ENCODE measurements around the gene RNPS1. TPM values are rescaled to one million over a fixed set of nuclear protein-coding genes. Genes with fewer than 3 reads are reported as not detected.

The RNPS1 gene
- total and polyA plus RNA-seq, 12 donors: 83.5 to 176 (median 110) TPM

GRCh38 chr16:2257726-2258125 lies 10.2 kb downstream of the RNPS1 start:
- Histone ChIP-seq H3K4me3 (no peak overlapping the region), H3K27me3 (no peaks in the 10 kb centered on the region), H3K27ac (no peak overlapping the region), H3K9me3 (replicated peaks in 1 of 3) (no peaks in the 10 kb centered on the region), H3K4me1 (replicated peaks in 1 of 2) (peaks cover 0 to under 1% of the 10 kb centered on the region in 2 donors), H3K36me3 (replicated peaks in 1 of 2) (peaks cover 0 to 98% of the 10 kb centered on the region in 2 donors)
- no peak for TF ChIP-seq POLR2A (IDR thresholded peaks at IDR 0.05)
- TF ChIP-seq, protein P1, sequence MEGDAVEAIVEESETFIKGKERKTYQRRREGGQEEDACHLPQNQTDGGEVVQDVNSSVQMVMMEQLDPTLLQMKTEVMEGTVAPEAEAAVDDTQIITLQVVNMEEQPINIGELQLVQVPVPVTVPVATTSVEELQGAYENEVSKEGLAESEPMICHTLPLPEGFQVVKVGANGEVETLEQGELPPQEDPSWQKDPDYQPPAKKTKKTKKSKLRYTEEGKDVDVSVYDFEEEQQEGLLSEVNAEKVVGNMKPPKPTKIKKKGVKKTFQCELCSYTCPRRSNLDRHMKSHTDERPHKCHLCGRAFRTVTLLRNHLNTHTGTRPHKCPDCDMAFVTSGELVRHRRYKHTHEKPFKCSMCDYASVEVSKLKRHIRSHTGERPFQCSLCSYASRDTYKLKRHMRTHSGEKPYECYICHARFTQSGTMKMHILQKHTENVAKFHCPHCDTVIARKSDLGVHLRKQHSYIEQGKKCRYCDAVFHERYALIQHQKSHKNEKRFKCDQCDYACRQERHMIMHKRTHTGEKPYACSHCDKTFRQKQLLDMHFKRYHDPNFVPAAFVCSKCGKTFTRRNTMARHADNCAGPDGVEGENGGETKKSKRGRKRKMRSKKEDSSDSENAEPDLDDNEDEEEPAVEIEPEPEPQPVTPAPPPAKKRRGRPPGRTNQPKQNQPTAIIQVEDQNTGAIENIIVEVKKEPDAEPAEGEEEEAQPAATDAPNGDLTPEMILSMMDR (IDR thresholded peaks at IDR 0.05): no peak
- no peak for DNase-seq
- WGBS, 4 donors: 91 to 95% (median 92%) methylated on average over 6 of the region's 6 CpGs
- intact Hi-C loops (cut with DNase I): loop anchor here in 1 of 2 donors (10.0 kb wide), 1 partner anchor 93 kb away; no protein-coding TSS in a partner anchor

DNA sequence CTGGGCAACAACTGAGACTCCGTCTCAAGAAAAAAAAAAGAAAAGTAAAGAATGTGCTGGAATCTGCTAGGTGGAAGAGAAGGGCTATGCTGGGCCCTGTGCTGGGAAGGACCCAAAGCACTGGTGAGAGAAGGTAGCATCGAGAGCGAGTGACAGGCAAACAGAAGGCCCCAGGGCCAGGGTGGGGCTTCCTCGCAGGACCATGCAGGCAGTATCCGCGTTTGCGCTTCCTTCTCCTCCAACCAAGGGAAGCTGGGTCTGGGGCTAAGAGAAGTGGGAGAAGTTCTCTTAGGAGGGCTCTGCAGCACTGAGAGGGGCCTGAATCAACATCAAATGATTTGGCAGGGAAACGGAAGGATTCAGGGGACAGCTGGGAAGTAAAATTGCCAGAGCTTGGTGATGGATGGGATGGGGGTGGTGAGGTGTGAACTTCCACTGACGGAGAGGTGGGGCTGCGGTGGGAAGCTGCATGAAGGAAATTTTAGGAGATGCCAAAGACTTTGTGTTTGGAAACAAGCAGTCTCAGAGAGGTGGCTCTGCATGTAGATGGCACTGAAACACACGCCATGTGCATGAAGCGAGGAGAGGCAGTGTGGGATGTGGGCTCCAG lies 11.3 kb downstream of the RNPS1 start:
- 80 to 85% (median 84%) methylated on average over 12 of the region's 12 CpGs for whole genome bisulfite sequencing, 4 donors
- TF ChIP-seq, protein P1 (IDR thresholded peaks at IDR 0.05): no peak
- TF ChIP-seq POLR2A (IDR thresholded peaks at IDR 0.05): no peak
- Histone ChIP-seq H3K4me1 (replicated peaks in 1 of 2) (peaks cover 9 to 12% of the 10 kb centered on the region in 2 donors), H3K36me3 (replicated peaks in 1 of 2) (peaks cover 0 to 88% of the 10 kb centered on the region in 2 donors), H3K4me3 (no peak overlapping the region), H3K9me3 (replicated peaks in 1 of 3) (no peaks in the 10 kb centered on the region), H3K27ac (no peak overlapping the region), H3K27me3 (no peaks in the 10 kb centered on the region)
- no peak for DNase-seq
- intact Hi-C loops (cut with DNase I): loop anchor here in 1 of 2 donors (10.0 kb wide), 1 partner anchor 92 kb away; no protein-coding TSS in a partner anchor

- peaks cover 0 to 56% of the 10 kb centered on the region in 2 donors for H3K36me3 ChIP-seq (replicated peaks in 1 of 2)
- H3K9me3 ChIP-seq (replicated peaks in 1 of 3): no peaks in the 10 kb centered on the region
- H3K27me3 ChIP-seq: no peaks in the 10 kb centered on the region
- TF ChIP-seq, protein P1 (IDR thresholded peaks at IDR 0.05): no peak
- no peak for TF ChIP-seq POLR2A (IDR thresholded peaks at IDR 0.05)
- H3K27ac ChIP-seq: no peak overlapping the region
- no peak overlapping the region for H3K4me3 ChIP-seq
- intact Hi-C loops (cut with DNase I): loop anchor here in 1 of 2 donors (10.0 kb wide), 1 partner anchor 88 kb away; no protein-coding TSS in a partner anchor
- 77 to 86% (median 86%) methylated on average over 8 to 11 of the region's 11 CpGs for WGBS, 4 donors
- H3K4me1 ChIP-seq (replicated peaks in 1 of 2): peaks cover 19 to 23% of the 10 kb centered on the region in 2 donors
- DNase-seq: no peak
Observed at GRCh38 chr16:2253293-2253692, 14.6 kb downstream of the RNPS1 start.

DNA sequence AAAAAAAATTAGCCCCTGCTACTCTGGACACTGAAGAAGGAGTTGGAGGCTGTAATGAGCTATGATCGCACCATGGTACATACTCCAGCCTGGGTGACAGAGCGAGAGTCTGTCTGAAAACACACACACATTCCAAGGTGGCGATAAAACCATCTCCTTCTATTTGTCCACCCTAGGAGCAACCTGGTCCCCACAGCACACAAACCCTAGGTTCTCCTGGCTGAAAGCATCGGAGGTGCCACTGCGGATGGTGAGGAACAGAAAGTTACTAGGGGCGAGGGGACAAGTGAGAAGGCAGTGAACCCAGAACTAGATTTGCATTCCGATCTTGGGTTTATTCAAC lies 15.1 kb downstream of the RNPS1 start:
- no peak overlapping the region for H3K4me3 ChIP-seq
- TF ChIP-seq, protein P1 (IDR thresholded peaks at IDR 0.05): no peak
- no peak for TF ChIP-seq POLR2A (IDR thresholded peaks at IDR 0.05)
- intact Hi-C loops (cut with DNase I): loop anchor here in 1 of 2 donors (10.0 kb wide), 1 partner anchor 88 kb away; no protein-coding TSS in a partner anchor
- 92 to 96% (median 94%) methylated on average over 7 of the region's 7 CpGs for WGBS, 4 donors
- peaks cover 19 to 23% of the 10 kb centered on the region in 2 donors for H3K4me1 ChIP-seq (replicated peaks in 1 of 2)
- peaks cover 0 to 50% of the 10 kb centered on the region in 2 donors for H3K36me3 ChIP-seq (replicated peaks in 1 of 2)
- H3K27me3 ChIP-seq: no peaks in the 10 kb centered on the region
- no peak for DNase-seq
- no peaks in the 10 kb centered on the region for H3K9me3 ChIP-seq (replicated peaks in 1 of 3)
- H3K27ac ChIP-seq: peak overlapping the region in 2 of 5 donors; percentile 88 to 91

Data from adrenal gland (tissue), 12 donors.